Fibroblast of lung (primary cell): Measurements from ENCODE around the gene CPSF3. TPM values are rescaled to one million over a fixed set of nuclear protein-coding genes. Genes with fewer than 3 reads are reported as not detected.

Experiments
- DNase-seq, 2 donors: peaks; one replicate each; pipeline versions ENCODE4 v3.0.0 to v3.0.0-alpha.2; 2010; ENCODE audit warnings: low read depth in 2 of 2
- H2AFZ ChIP-seq: 2 replicates; pipeline ENCODE4 v1.5.1; 2012; ENCODE audit warnings: low read length, control low read depth, inconsistent platforms
- H3K27ac ChIP-seq: 2 replicates; pipeline ENCODE4 v1.5.1; 2011; ENCODE audit warnings: low read length, control low read depth; ENCODE audit not compliant: insufficient read depth
- H3K27me3 ChIP-seq: 2 replicates; pipeline ENCODE4 v1.5.1; 2011; ENCODE audit warnings: mild to moderate bottlenecking, low read length; ENCODE audit not compliant: control insufficient read depth, insufficient read depth
- H3K36me3 ChIP-seq: 2 replicates; pipeline ENCODE4 v1.5.1; 2011; ENCODE audit warnings: low read length; ENCODE audit not compliant: control insufficient read depth, insufficient read depth
- H3K4me1 ChIP-seq: 2 replicates; pipeline ENCODE4 v1.5.1; 2011; ENCODE audit warnings: low read length; ENCODE audit not compliant: control insufficient read depth, insufficient read depth; ENCODE audit errors: extremely low read depth
- H3K4me2 ChIP-seq: 2 replicates; pipeline ENCODE4 v1.5.1; 2011; ENCODE audit warnings: low read length, control low read depth; ENCODE audit not compliant: insufficient read depth; ENCODE audit errors: extremely low read depth
- H3K4me3 ChIP-seq, 4 experiments: fragments of 200-600 bp in 1 of 4; sonication (generic) in 1 of 4; replicated peaks in 1 of 4; 2 replicates each; pipeline ENCODE4 v1.5.1; 2011 to 2016; ENCODE audit warnings: low read length in 4 of 4, low read depth in 3 of 4, mild to moderate bottlenecking in 3 of 4, control low read depth in 2 of 4, inconsistent platforms in 1 of 4, mixed read lengths in 1 of 4; ENCODE audit not compliant: insufficient read depth in 1 of 4; ENCODE audit errors: control extremely low read depth in 1 of 4
- H3K79me2 ChIP-seq: 2 replicates; pipeline ENCODE4 v1.5.1; 2012; ENCODE audit warnings: mild to moderate bottlenecking, low read length, inconsistent platforms; ENCODE audit not compliant: control insufficient read depth, insufficient read depth
- H3K9ac ChIP-seq: 2 replicates; pipeline ENCODE4 v1.5.1; 2011; ENCODE audit warnings: mild to moderate bottlenecking, low read length, control low read depth; ENCODE audit not compliant: insufficient read depth
- H3K9me3 ChIP-seq: 2 replicates; pipeline ENCODE4 v1.5.1; 2012; ENCODE audit warnings: low read depth, low read length; ENCODE audit not compliant: control insufficient read depth, insufficient read depth
- H4K20me1 ChIP-seq: 2 replicates; pipeline ENCODE4 v1.5.1; 2011; ENCODE audit warnings: low read length; ENCODE audit not compliant: control insufficient read depth, insufficient read depth; ENCODE audit errors: extremely low read depth
- EZH2 ChIP-seq: IDR thresholded peaks from 2 replicates; pipeline ENCODE4 v1.5.1; 2012; ENCODE audit warnings: low read length, control low read depth, mild to moderate bottlenecking; ENCODE audit errors: missing control alignments
- polyA plus RNA-seq, 2 donors: library from polyadenylated mRNA; depleted of rRNA in 1 of 2; stranded (reverse) in 1 of 2; unstranded in 1 of 2; fragments of >200 nt; gene quantifications; 2 replicates each; pipeline ENCODE4 v1.2.1, GENCODE V29; 2011 to 2012; ENCODE audit warnings: missing spikeins in 1 of 2
- total RNA-seq: library from RNA; depleted of rRNA; stranded (reverse); fragments of >200 nt; gene quantifications from 2 replicates; pipeline ENCODE4 v1.2.1, GENCODE V29; 2014
- TF ChIP-seq, protein P1 (sequence below), 2 donors: IDR thresholded peaks in 1 of 2; conservative IDR thresholded peaks in 1 of 2; 1 replicate in 1 of 2; 2 replicates in 1 of 2; pipeline ENCODE4 v1.5.1; 2011 to 2012; ENCODE audit warnings: low read length in 2 of 2, control low read depth in 1 of 2, inconsistent platforms in 1 of 2, low read depth in 1 of 2, mild to moderate bottlenecking in 1 of 2

Gene CPSF3
- total and polyA plus RNA-seq, 2 donors (not counting 1 experiment from before 2014, with no cell fraction given): 48.6 to 53.0 TPM

DNA sequence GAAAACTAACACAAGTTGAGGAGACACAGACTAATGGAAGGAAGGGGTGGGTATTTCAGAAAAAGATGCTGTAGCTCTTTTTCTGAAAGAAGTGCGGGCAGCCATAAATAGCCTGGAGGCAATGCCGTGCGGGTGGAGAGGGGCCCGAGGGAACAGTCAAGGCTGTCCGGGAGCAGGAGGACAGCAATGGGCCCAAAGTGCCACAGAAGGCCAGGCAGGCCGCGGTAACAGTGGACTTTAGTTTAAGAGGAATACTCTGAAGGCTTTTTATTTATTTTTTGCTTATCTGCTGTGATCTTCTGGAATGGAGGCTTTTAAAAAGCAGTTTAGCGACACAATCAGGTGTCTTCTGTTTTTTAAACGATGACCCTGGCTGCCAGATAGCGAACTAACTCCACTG, 3.0 kb upstream of the CPSF3 start:
- H3K4me3 ChIP-seq: no peak overlapping the region

DNA sequence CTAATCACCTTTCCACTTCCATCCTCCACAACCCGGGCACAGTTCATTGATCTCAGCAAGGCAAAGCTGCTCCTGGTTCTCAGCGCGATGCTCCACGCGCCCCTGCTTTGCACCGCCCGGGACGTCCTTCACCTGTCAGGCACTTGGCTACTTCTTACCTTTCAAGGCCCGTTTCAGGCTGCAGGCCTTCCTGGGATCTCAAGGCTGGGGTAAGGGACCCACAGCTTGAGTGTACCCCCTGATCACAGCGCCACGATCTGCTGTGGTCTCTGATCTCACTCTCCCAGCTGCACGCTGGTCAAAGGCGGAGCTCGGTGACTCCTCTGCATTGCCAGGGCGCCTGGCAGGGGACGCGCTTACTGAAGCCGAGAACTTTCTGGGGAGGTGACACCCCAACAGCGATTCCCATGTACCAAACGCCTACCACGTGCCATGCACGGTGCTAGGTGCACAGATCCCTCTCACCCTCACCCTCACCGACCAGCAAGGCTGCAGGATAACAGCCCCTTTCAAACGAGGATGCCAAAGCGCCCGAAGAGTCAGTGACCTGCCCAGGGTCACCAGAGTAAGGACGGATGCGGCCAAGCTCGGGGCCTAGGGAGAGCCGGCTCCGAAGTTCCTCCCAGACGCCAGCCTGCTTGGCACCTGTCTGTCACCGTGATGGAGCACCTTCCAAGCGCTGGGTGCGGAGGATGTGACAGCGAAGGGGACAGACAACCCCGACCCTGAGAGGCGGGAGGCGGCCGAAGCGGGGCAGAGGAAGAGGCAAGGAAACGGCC, 944 bp upstream of the CPSF3 start:
- Histone ChIP-seq H3K36me3 (peaks cover 1% of the 10 kb centered on the region), H3K4me1 (peaks cover 5% of the 10 kb centered on the region), H4K20me1 (no peaks in the 10 kb centered on the region), H3K27me3 (no peaks in the 10 kb centered on the region), H3K4me2 (peak overlapping the region; percentile 79), H3K4me3 (peak overlapping the region; percentile 67 to 95 (median 84)), H3K27ac (peak overlapping the region; percentile 84), H3K9me3 (no peaks in the 10 kb centered on the region), H3K9ac (peak overlapping the region; percentile 91), H2AFZ (peak overlapping the region; percentile 87), H3K79me2 (peaks cover 72% of the 10 kb centered on the region)
- DNase-seq: peak; percentile 18 to 45
- no peak for TF ChIP-seq EZH2
- TF ChIP-seq, protein P1, sequence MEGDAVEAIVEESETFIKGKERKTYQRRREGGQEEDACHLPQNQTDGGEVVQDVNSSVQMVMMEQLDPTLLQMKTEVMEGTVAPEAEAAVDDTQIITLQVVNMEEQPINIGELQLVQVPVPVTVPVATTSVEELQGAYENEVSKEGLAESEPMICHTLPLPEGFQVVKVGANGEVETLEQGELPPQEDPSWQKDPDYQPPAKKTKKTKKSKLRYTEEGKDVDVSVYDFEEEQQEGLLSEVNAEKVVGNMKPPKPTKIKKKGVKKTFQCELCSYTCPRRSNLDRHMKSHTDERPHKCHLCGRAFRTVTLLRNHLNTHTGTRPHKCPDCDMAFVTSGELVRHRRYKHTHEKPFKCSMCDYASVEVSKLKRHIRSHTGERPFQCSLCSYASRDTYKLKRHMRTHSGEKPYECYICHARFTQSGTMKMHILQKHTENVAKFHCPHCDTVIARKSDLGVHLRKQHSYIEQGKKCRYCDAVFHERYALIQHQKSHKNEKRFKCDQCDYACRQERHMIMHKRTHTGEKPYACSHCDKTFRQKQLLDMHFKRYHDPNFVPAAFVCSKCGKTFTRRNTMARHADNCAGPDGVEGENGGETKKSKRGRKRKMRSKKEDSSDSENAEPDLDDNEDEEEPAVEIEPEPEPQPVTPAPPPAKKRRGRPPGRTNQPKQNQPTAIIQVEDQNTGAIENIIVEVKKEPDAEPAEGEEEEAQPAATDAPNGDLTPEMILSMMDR (conservative IDR thresholded peaks at IDR 0.05 in 1 of 2, IDR thresholded peaks at IDR 0.05 in 1 of 2; ENCODE audit: low read depth in 1 of 2, low read length in 2 of 2): no peak

More for the DNA sequence above, 3.0 kb upstream of the CPSF3 start:
- H3K36me3 ChIP-seq: peaks cover 1% of the 10 kb centered on the region
- H3K4me2 ChIP-seq: no peak overlapping the region
- no peaks in the 10 kb centered on the region for H4K20me1 ChIP-seq
- peaks cover 86% of the 10 kb centered on the region for H3K79me2 ChIP-seq
- H3K9ac ChIP-seq: no peak overlapping the region
- H3K9me3 ChIP-seq: no peaks in the 10 kb centered on the region
- peaks cover 5% of the 10 kb centered on the region for H3K4me1 ChIP-seq
- no peaks in the 10 kb centered on the region for H3K27me3 ChIP-seq
- H2AFZ ChIP-seq: no peak overlapping the region
- no peak overlapping the region for H3K27ac ChIP-seq
- TF ChIP-seq, protein P1 (conservative IDR thresholded peaks at IDR 0.05 in 1 of 2, IDR thresholded peaks at IDR 0.05 in 1 of 2; ENCODE audit: low read depth in 1 of 2, low read length in 2 of 2): no peak
- no peak for TF ChIP-seq EZH2
- DNase-seq: no peak

DNA sequence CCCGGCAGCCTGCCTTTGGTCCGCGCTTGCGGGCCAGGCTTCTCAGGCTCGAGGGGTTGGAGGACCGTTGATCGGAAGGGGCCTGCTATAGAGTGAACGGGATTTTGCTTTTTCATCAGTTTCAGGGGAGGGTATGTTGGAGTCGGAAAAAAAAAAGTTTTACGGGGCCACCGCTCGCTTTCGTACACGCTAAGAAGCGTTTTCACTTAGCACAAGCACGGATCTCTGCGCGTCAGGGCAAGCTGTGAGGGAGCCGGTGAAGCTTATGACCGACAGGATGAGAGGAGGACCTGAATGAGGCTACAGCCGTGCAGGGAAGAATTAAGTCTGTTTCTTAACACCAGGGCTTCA, 443 bp downstream of the CPSF3 start:
- TF ChIP-seq, protein P1 (conservative IDR thresholded peaks at IDR 0.05 in 1 of 2, IDR thresholded peaks at IDR 0.05 in 1 of 2; ENCODE audit: low read depth in 1 of 2, low read length in 2 of 2): no peak
- no peak for TF ChIP-seq EZH2
- H3K27ac ChIP-seq: peak overlapping the region; percentile 84
- peak overlapping the region; percentile 81 for H3K9ac ChIP-seq
- no peaks in the 10 kb centered on the region for H3K36me3 ChIP-seq
- peak overlapping the region; percentile 67 to 95 (median 78) for H3K4me3 ChIP-seq
- no peaks in the 10 kb centered on the region for H3K27me3 ChIP-seq
- H3K4me2 ChIP-seq: peak overlapping the region; percentile 97
- H4K20me1 ChIP-seq: no peaks in the 10 kb centered on the region
- H3K9me3 ChIP-seq: no peaks in the 10 kb centered on the region
- peaks cover 5% of the 10 kb centered on the region for H3K4me1 ChIP-seq
- H2AFZ ChIP-seq: peak overlapping the region; percentile 97
- H3K79me2 ChIP-seq: peaks cover 59% of the 10 kb centered on the region
- DNase-seq: peak; percentile 28 to 38
